Suprapubic skin (tissue), 4 donors: ENCODE results near the gene TRUB1. TPM values are rescaled to one million over a fixed set of nuclear protein-coding genes. Genes with fewer than 3 reads are reported as not detected.
"Not testable (repeated sequence)": the region's sequence is repeated elsewhere in the genome, so short reads cannot be mapped to it uniquely, and the experiment has no call there.

Source experiments
- DNase-seq, 2 donors: peaks; one replicate each; pipeline ENCODE4 v3.0.0-alpha.2; 2019; ENCODE audit warnings: low spot score in 2 of 2
- H3K27ac ChIP-seq: fragments of 200-600 bp; sonication (generic); one replicate; pipeline ENCODE4 v1.5.1; 2019
- H3K27me3 ChIP-seq: fragments of 200-600 bp; sonication (generic); one replicate; pipeline ENCODE4 v1.5.1; 2019
- H3K36me3 ChIP-seq: fragments of 200-600 bp; sonication (generic); one replicate; pipeline ENCODE4 v1.5.1; 2019
- H3K4me1 ChIP-seq: fragments of 200-600 bp; sonication (generic); one replicate; pipeline ENCODE4 v1.5.1; 2019
- H3K4me3 ChIP-seq: fragments of 200-600 bp; sonication (generic); one replicate; pipeline ENCODE4 v1.5.1; 2019; ENCODE audit warnings: mild to moderate bottlenecking
- H3K9me3 ChIP-seq: fragments of 200-600 bp; sonication (generic); one replicate; pipeline ENCODE4 v1.5.1; 2019
- CTCF ChIP-seq, 2 donors: fragments of 200-600 bp in 1 of 2; fragments of 450-650 bp in 1 of 2; sonication (generic) in 1 of 2; IDR thresholded peaks; one replicate each; pipeline ENCODE4 v1.5.1; 2016 to 2019; ENCODE audit warnings: antibody characterized with exemption in 2 of 2, mild to moderate bottlenecking in 1 of 2, moderate library complexity in 1 of 2
- EP300 ChIP-seq: sonication (generic); formaldehyde crosslinking; IDR thresholded peaks from one replicate; pipeline ENCODE4 v1.6.1; 2017; ENCODE audit warnings: antibody characterized with exemption
- POLR2A ChIP-seq, 2 donors: fragments of 450-650 bp; IDR thresholded peaks; one replicate each; pipeline ENCODE4 v1.6.1; 2017; ENCODE audit warnings: antibody characterized with exemption in 2 of 2, mild to moderate bottlenecking in 2 of 2, moderate library complexity in 2 of 2
- POLR2AphosphoS5 ChIP-seq, 3 donors: sonication (generic); formaldehyde crosslinking; IDR thresholded peaks; one replicate each; pipeline ENCODE4 v1.6.1; 2017; ENCODE audit warnings: antibody characterized with exemption in 3 of 3
- WGBS: methylation state at CpG from one replicate; pipeline ENCODE4 v1.1.5; 2018; 5-methylcytosine and 5-hydroxymethylcytosine counted together
- total RNA-seq, 4 donors: library from RNA; depleted of rRNA; stranded (reverse); fragments of >200 nt; gene quantifications; one replicate each; pipeline ENCODE4 v1.1.0, GENCODE V29; 2016

The TRUB1 gene
- total RNA-seq, 4 donors from 2014 or later: 11.6 to 28.6 (median 15.0) TPM

GRCh38 chr10:114932225-114932624 lies 5.8 kb upstream of the TRUB1 start:
- no peak for TF ChIP-seq CTCF (IDR thresholded peaks at IDR 0.05)
- no peak for TF ChIP-seq POLR2AphosphoS5 (IDR thresholded peaks at IDR 0.05)
- no peak for TF ChIP-seq POLR2A (IDR thresholded peaks at IDR 0.05)
- no peak for TF ChIP-seq EP300
- H3K27ac ChIP-seq: no peak overlapping the region
- H3K9me3 ChIP-seq: no peaks in the 10 kb centered on the region
- no peak for DNase-seq
- H3K27me3 ChIP-seq: no peaks in the 10 kb centered on the region
- H3K4me1 ChIP-seq: no peaks in the 10 kb centered on the region
- no peak overlapping the region for H3K4me3 ChIP-seq
- H3K36me3 ChIP-seq: no peaks in the 10 kb centered on the region

- H3K4me1 ChIP-seq: no peaks in the 10 kb centered on the region
- WGBS: 87% methylated on average over 2 of the region's 2 CpGs
- DNase-seq: no peak
- H3K27me3 ChIP-seq: no peaks in the 10 kb centered on the region
- no peaks in the 10 kb centered on the region for H3K36me3 ChIP-seq
- no peak overlapping the region for H3K4me3 ChIP-seq
- no peak for TF ChIP-seq EP300
- TF ChIP-seq POLR2AphosphoS5 (IDR thresholded peaks at IDR 0.05): no peak
- no peak for TF ChIP-seq POLR2A (IDR thresholded peaks at IDR 0.05)
- no peaks in the 10 kb centered on the region for H3K9me3 ChIP-seq
- H3K27ac ChIP-seq: no peak overlapping the region
Observed at GRCh38 chr10:114932945-114933344, 5.0 kb upstream of the TRUB1 start.

GRCh38 chr10:114933588-114933987 lies 4.4 kb upstream of the TRUB1 start:
- H3K27ac ChIP-seq: no peak overlapping the region
- TF ChIP-seq CTCF (IDR thresholded peaks at IDR 0.05) (no peak), POLR2A (IDR thresholded peaks at IDR 0.05) (no peak), POLR2AphosphoS5 (IDR thresholded peaks at IDR 0.05) (no peak), EP300 (no peak)
- WGBS: 79% methylated on average over 5 of the region's 5 CpGs

GRCh38 chr10:114933995-114934394 lies 4.0 kb upstream of the TRUB1 start:
- DNase-seq, H3K36me3 ChIP-seq, H3K4me3 ChIP-seq, H3K27me3 ChIP-seq, H3K27ac ChIP-seq, H3K9me3 ChIP-seq, H3K4me1 ChIP-seq: not testable (repeated sequence)
- WGBS: 76% methylated on average over 3 of the region's 3 CpGs

More at GRCh38 chr10:114933588-114933987, 4.4 kb upstream of the TRUB1 start:
- peaks cover 1% of the 10 kb centered on the region for H3K4me1 ChIP-seq
- DNase-seq: no peak
- H3K27me3 ChIP-seq: no peaks in the 10 kb centered on the region
- no peaks in the 10 kb centered on the region for H3K9me3 ChIP-seq
- no peaks in the 10 kb centered on the region for H3K36me3 ChIP-seq
- no peak overlapping the region for H3K4me3 ChIP-seq

GRCh38 chr10:114938856-114939193 lies 830 bp downstream of the TRUB1 start:
- peaks cover 14% of the 10 kb centered on the region for H3K36me3 ChIP-seq
- H3K27me3 ChIP-seq: no peaks in the 10 kb centered on the region
- peak overlapping the region; percentile 91 for H3K4me3 ChIP-seq
- H3K4me1 ChIP-seq: peaks cover 23% of the 10 kb centered on the region
- H3K9me3 ChIP-seq: no peaks in the 10 kb centered on the region
- H3K27ac ChIP-seq: peak overlapping the region; percentile 94
- 23% methylated on average over 5 of the region's 5 CpGs for WGBS
- DNase-seq: no peak
- no peak for TF ChIP-seq EP300
- no peak for TF ChIP-seq POLR2A (IDR thresholded peaks at IDR 0.05)
- TF ChIP-seq CTCF (IDR thresholded peaks at IDR 0.05): no peak
- TF ChIP-seq POLR2AphosphoS5 (IDR thresholded peaks at IDR 0.05): no peak

- DNase-seq: no peak
- no peak overlapping the region for H3K27ac ChIP-seq
- peaks cover 32% of the 10 kb centered on the region for H3K36me3 ChIP-seq
- H3K27me3 ChIP-seq: no peaks in the 10 kb centered on the region
- peaks cover 23% of the 10 kb centered on the region for H3K4me1 ChIP-seq
- no peak overlapping the region for H3K4me3 ChIP-seq
- TF ChIP-seq POLR2AphosphoS5 (IDR thresholded peaks at IDR 0.05): no peak
- no peak for TF ChIP-seq EP300
- TF ChIP-seq POLR2A (IDR thresholded peaks at IDR 0.05): no peak
- no peak for TF ChIP-seq CTCF (IDR thresholded peaks at IDR 0.05)
- no peaks in the 10 kb centered on the region for H3K9me3 ChIP-seq
- 65% methylated on average over 4 of the region's 4 CpGs for WGBS
Observed at GRCh38 chr10:114940735-114941134, 2.7 kb downstream of the TRUB1 start.
